ENCODE data around the gene SPCS2. TPM values are rescaled to one million over a fixed set of nuclear protein-coding genes. Genes with fewer than 3 reads are reported as not detected.
"Not testable (repeated sequence)": the region's sequence is repeated elsewhere in the genome, so short reads cannot be mapped to it uniquely, and the experiment has no call there.

SPCS2 gene
- total RNA-seq, 1 donor from 2014 or later: 178 TPM

GRCh38 chr11:74956397-74957015 lies 7.4 kb downstream of the SPCS2 start:
- no peak for DNase-seq
- no peak overlapping the region for H3K27ac ChIP-seq
- H3K9me3 ChIP-seq: no peaks in the 10 kb centered on the region
- peaks cover 10% of the 10 kb centered on the region for H3K36me3 ChIP-seq
- no peaks in the 10 kb centered on the region for H3K27me3 ChIP-seq
- ATAC-seq: no peak
- no peak overlapping the region for H3K4me3 ChIP-seq
- intact Hi-C loops (cut with DNase I): no loop called here
- peaks cover 23% of the 10 kb centered on the region for H3K4me1 ChIP-seq
- no peak for TF ChIP-seq CTCF (IDR thresholded peaks at IDR 0.05)

- intact Hi-C loops (cut with DNase I): no loop called here
- no peak overlapping the region for H3K4me3 ChIP-seq
- peaks cover 10% of the 10 kb centered on the region for H3K36me3 ChIP-seq
- no peak for DNase-seq
- TF ChIP-seq CTCF (IDR thresholded peaks at IDR 0.05): no peak
- no peak for ATAC-seq
- no peak overlapping the region for H3K27ac ChIP-seq
- no peaks in the 10 kb centered on the region for H3K9me3 ChIP-seq
- peaks cover 22% of the 10 kb centered on the region for H3K4me1 ChIP-seq
- H3K27me3 ChIP-seq: no peaks in the 10 kb centered on the region
Observed at GRCh38 chr11:74957937-74958629, 9.0 kb downstream of the SPCS2 start.

GRCh38 chr11:74960128-74960527 lies 11.1 kb downstream of the SPCS2 start:
- H3K36me3 ChIP-seq: peaks cover 10% of the 10 kb centered on the region
- H3K4me3 ChIP-seq; H3K9me3 ChIP-seq; H3K27ac ChIP-seq; DNase-seq; ATAC-seq; H3K27me3 ChIP-seq; intact Hi-C loops (cut with DNase I): not testable (repeated sequence)
- H3K4me1 ChIP-seq: peaks cover 25% of the 10 kb centered on the region

GRCh38 chr11:74966651-74967050 lies 17.6 kb downstream of the SPCS2 start:
- ATAC-seq (no peak), DNase-seq (no peak)
- Histone ChIP-seq H3K27me3 (no peaks in the 10 kb centered on the region), H3K4me3 (no peak overlapping the region), H3K36me3 (peaks cover 61% of the 10 kb centered on the region), H3K4me1 (peaks cover 4% of the 10 kb centered on the region), H3K27ac (no peak overlapping the region), H3K9me3 (no peaks in the 10 kb centered on the region)
- no peak for TF ChIP-seq CTCF (IDR thresholded peaks at IDR 0.05)
- intact Hi-C loops (cut with DNase I): no loop called here

- intact Hi-C loops (cut with DNase I): no loop called here
- H3K9me3 ChIP-seq: no peaks in the 10 kb centered on the region
- no peak overlapping the region for H3K27ac ChIP-seq
- no peaks in the 10 kb centered on the region for H3K27me3 ChIP-seq
- H3K4me3 ChIP-seq: no peak overlapping the region
- no peaks in the 10 kb centered on the region for H3K4me1 ChIP-seq
- TF ChIP-seq CTCF (IDR thresholded peaks at IDR 0.05): no peak
- ATAC-seq (no peak), DNase-seq (no peak)
- H3K36me3 ChIP-seq: peaks cover 98% of the 10 kb centered on the region
Observed at GRCh38 chr11:74970852-74971395, 21.9 kb downstream of the SPCS2 start.

- no peaks in the 10 kb centered on the region for H3K27me3 ChIP-seq
- TF ChIP-seq CTCF (IDR thresholded peaks at IDR 0.05): no peak
- intact Hi-C loops (cut with DNase I): no loop called here
- no peak overlapping the region for H3K27ac ChIP-seq
- no peaks in the 10 kb centered on the region for H3K4me1 ChIP-seq
- no peak for DNase-seq
- no peaks in the 10 kb centered on the region for H3K9me3 ChIP-seq
- no peak for ATAC-seq
- peaks cover 100% of the 10 kb centered on the region for H3K36me3 ChIP-seq
- no peak overlapping the region for H3K4me3 ChIP-seq
Observed at GRCh38 chr11:74971424-74971823, 22.4 kb downstream of the SPCS2 start.
